ENCODE data around the gene ZNF784.

ZNF784 gene

DNA sequence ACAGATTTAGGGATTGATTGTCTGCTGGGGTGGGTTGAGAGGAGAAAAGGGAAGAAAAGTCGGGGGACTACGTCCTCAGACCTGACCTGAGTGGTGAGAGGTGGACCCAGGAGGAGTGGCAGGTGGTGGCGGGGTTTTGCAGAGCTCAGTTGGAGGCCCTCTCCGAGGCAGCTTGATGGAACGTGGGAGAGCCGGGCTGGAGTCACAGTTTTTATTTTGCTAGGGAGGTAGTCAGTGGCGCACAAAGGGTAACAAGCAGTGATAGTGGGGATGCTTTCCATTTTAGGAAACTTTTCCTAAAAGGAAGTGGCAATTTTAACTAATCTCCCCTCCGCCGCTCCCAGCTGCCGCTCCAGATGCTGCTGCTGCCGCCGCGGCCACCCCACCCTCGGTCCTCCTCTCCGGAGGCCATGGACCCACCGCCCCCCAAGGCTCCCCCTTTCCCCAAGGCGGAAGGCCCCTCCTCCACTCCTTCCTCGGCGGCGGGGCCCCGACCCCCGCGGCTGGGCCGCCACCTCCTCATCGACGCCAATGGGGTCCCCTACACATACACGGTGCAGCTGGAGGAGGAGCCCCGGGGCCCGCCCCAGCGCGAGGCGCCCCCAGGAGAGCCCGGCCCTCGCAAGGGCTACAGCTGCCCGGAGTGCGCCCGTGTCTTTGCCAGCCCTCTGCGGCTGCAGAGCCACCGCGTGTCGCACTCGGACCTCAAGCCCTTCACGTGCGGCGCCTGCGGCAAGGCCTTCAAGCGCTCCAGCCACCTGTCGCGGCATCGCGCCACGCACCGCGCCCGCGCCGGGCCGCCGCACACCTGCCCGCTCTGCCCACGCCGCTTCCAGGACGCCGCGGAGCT, 18.0 kb upstream of the ZNF784 start:
- Mint-ChIP-seq H3K27ac (peak overlapping the region; percentile 99), H3K4me1 (peaks cover 70% of the 10 kb centered on the region), H3K36me3 (ENCODE audit: low read depth) (peaks cover 60% of the 10 kb centered on the region), H3K4me3 (peak overlapping the region; percentile 94), H3K27me3 (peaks cover 2% of the 10 kb centered on the region), H3K9me3 (no peaks in the 10 kb centered on the region)
- peak; percentile 54 for DNase-seq
- peak; percentile 18 for ATAC-seq

DNA sequence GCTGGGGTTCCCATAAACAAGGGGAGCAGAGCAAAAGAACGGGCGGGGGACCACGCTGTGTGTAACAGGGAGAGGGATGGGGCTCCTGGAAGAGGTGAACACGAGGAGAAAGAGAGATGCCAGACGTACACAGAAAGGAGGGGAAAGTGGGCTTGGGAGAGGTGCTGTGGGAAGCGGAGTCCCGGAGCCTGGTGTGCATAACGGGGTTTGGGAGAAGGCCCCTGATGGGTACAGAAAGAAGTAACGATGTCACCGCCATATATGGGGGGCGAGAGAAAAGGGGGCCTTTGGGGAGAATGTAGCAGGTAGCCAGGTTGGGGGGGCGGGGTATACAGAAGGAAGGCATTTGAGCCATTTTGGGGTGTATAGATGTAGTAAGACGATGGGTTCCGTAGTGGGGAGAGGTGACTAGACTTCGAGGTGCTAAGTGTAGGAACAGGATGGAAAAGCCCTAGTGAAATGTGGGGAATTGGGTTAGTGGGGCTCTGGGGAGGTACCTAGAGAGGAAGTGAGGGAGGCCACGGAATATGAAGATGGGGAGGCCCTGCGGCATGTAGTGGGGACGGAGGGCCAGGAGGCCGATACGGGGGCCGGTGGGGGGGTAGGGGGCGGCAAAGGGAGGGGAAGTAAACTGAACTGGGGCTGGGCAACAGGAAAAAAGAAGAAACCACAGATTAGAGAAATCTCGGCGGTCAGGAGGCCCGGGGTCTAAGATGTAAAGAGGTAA, 17.2 kb upstream of the ZNF784 start:
- no peak for DNase-seq
- ATAC-seq = peak; percentile 1
- H3K27ac Mint-ChIP-seq = peak overlapping the region; percentile 93
- H3K4me3 Mint-ChIP-seq = peak overlapping the region; percentile 94
- no peaks in the 10 kb centered on the region for H3K9me3 Mint-ChIP-seq
- peaks cover 70% of the 10 kb centered on the region for H3K4me1 Mint-ChIP-seq
- peaks cover 53% of the 10 kb centered on the region for H3K36me3 Mint-ChIP-seq (ENCODE audit: low read depth)
- peaks cover 2% of the 10 kb centered on the region for H3K27me3 Mint-ChIP-seq

DNA sequence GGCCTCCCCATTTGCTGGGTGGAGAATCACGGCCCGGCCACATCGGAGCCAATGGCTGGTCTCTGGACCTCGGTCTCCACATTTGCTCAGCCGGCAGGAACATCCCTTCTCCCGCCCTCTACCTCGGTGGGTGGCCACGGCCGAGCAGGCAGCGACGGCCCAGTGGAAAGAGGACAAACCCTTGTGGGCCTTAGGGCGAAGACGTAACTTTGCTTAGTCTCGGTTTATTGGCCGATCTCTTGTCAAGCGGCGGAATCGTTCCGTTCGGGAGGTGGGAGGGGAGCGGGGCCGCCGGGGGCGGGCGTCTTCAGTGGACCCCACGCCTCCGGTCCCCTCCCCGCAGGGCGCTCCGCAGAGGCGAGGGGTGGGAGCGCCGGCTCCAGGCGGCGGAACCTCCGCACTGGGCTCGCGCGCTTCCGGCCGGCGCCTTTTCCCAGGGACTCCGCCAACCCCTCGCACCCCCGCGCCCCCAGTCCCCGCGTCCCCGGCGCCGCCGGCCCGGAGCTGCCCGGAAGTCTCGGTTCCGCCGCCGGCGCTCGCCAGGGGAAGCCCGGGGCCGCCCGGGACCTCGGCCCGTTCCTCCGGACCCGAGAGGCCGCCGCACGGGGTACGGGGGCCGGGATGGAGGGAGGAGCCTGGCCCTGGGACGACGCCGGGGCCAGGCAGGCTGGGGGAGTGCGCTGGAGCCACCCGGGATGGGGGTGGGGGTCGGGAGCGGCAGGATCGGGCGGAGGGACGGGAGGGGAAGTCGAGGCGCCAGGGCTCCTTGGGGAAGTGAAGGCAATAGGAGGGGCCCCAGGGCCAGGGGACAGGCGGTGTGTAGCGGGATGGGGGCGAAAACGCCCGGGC, 16.4 kb upstream of the ZNF784 start, which contains the start of gene ZNF580:
ZNF580 (plus strand) TSS at position 426 of the 849 bp plus-strand sequence. CDS start 1,507 bp downstream, outside the sequence.
- peak; percentile 80 for DNase-seq
- peak; percentile 37 for ATAC-seq
- Mint-ChIP-seq H3K36me3 (ENCODE audit: low read depth) (peaks cover 52% of the 10 kb centered on the region), H3K27me3 (peaks cover 2% of the 10 kb centered on the region), H3K4me1 (peaks cover 75% of the 10 kb centered on the region), H3K9me3 (no peaks in the 10 kb centered on the region), H3K4me3 (peak within 1 kb of the TSS; percentile 94), H3K27ac (peak within 1 kb of the TSS; percentile 94)

DNA sequence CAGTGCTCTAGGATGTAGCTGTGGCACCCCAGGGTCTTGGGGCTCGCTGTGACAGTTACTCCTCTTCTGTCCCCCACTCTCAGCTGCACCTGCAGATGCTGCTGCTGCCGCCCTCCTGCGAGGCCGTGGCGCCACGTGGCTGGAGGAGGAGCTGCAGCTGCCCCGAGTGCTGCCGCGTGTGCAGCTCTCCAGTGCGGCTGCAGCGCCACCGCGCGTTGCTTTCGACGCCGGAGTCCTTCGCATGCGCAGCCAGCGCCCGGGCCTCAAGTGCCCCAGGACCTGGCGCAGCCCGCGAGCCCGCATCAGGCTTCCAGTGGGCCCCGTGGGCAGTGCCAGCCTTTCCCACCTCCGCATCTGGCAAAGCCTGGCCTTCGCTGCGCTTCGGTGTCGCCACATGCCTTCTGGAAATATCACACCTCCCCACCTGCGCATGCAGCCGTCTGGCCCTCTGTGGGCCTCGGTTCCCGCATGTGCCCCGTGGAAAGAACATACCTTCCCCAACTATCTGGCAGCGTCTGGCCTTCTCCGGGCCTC, 15.7 kb upstream of the ZNF784 start:
- ATAC-seq = peak; percentile 7
- H3K4me3 Mint-ChIP-seq = peak overlapping the region; percentile 82
- H3K36me3 Mint-ChIP-seq (ENCODE audit: low read depth) = peaks cover 50% of the 10 kb centered on the region
- H3K4me1 Mint-ChIP-seq = peaks cover 74% of the 10 kb centered on the region
- peaks cover 2% of the 10 kb centered on the region for H3K27me3 Mint-ChIP-seq
- H3K27ac Mint-ChIP-seq = peak overlapping the region; percentile 94
- H3K9me3 Mint-ChIP-seq = no peaks in the 10 kb centered on the region
- peak; percentile 73 for DNase-seq

DNA sequence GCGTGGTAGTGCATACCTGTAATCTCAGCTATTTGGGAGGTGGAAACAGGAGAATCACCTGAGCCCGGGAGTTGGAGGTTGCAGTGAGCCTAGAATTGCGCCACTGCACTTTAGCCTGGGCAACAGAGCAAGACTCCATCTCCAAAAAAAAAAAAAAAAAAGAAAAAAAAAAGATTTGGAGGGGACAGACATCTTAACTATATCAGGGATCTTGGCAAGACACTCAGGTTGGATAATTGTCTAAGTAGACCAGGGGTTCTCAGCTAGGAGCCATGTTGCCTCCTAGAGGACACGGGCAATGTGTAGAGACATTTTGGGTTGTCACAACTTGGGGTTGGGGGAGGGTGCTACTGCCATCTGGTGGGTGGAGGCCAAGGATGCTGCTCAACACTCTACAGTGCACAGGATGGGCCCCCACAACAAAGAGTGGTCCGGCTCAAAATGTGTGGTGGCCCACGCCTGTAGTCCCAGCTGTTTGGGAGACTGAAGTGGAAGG, 14.5 kb upstream of the ZNF784 start:
- DNase-seq (peak; percentile 72), ATAC-seq (no peak)
- H3K4me1 Mint-ChIP-seq = peaks cover 71% of the 10 kb centered on the region
- peak overlapping the region; percentile 94 for H3K27ac Mint-ChIP-seq
- peaks cover 47% of the 10 kb centered on the region for H3K36me3 Mint-ChIP-seq (ENCODE audit: low read depth)
- H3K27me3 Mint-ChIP-seq = peaks cover 2% of the 10 kb centered on the region
- H3K4me3 Mint-ChIP-seq = peak overlapping the region; percentile 60
- no peaks in the 10 kb centered on the region for H3K9me3 Mint-ChIP-seq

DNA sequence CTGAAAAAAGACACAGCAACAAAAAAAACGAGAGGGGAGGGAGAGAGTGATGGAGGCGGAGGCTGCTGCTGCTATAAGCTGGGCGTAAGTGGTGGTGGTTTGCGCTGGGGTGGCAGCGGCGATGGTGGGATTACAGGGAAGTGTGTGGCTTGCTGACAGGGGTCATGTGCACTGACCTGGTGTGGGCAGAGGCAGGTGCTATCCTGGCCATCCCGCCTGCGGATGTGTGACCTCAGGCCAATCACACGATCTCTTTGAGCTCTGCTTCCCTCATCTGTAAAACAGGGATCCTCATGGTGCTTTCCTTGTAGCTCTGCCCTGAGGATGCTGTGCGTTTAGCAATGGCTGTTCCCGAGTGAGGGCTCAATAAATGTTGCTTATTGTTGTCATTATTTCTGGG, 13.2 kb upstream of the ZNF784 start:
- H3K4me1 Mint-ChIP-seq = peaks cover 67% of the 10 kb centered on the region
- no peaks in the 10 kb centered on the region for H3K27me3 Mint-ChIP-seq
- peak overlapping the region; percentile 100 for H3K27ac Mint-ChIP-seq
- ATAC-seq (no peak), DNase-seq (no peak)
- H3K9me3 Mint-ChIP-seq = no peaks in the 10 kb centered on the region
- H3K4me3 Mint-ChIP-seq = peak overlapping the region; percentile 37
- peaks cover 40% of the 10 kb centered on the region for H3K36me3 Mint-ChIP-seq (ENCODE audit: low read depth)

DNA sequence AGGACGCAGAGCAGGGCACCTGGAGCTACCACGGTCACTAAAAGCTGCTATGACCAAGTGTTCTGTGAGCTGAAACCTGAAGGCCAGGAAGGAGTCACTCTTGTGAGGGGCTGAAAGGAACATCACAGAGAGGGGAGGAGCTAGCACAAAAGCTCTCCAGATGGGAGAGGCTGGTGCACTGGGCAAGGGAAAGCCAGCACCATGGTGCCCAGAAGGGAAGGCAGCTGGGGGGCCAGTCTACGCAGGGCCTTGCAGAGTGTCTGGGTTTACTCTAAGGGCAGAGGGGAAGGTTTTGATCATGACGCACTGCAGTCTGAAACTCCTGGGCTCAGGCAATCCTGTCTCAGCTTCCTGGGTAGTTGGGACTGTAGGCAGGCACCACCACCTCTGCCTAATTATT, 12.4 kb upstream of the ZNF784 start:
- Mint-ChIP-seq H3K4me3 (peak overlapping the region; percentile 99), H3K9me3 (no peaks in the 10 kb centered on the region), H3K4me1 (peaks cover 71% of the 10 kb centered on the region), H3K27me3 (no peaks in the 10 kb centered on the region), H3K27ac (peak overlapping the region; percentile 100), H3K36me3 (ENCODE audit: low read depth) (peaks cover 37% of the 10 kb centered on the region)
- ATAC-seq = no peak
- DNase-seq = no peak

DNA sequence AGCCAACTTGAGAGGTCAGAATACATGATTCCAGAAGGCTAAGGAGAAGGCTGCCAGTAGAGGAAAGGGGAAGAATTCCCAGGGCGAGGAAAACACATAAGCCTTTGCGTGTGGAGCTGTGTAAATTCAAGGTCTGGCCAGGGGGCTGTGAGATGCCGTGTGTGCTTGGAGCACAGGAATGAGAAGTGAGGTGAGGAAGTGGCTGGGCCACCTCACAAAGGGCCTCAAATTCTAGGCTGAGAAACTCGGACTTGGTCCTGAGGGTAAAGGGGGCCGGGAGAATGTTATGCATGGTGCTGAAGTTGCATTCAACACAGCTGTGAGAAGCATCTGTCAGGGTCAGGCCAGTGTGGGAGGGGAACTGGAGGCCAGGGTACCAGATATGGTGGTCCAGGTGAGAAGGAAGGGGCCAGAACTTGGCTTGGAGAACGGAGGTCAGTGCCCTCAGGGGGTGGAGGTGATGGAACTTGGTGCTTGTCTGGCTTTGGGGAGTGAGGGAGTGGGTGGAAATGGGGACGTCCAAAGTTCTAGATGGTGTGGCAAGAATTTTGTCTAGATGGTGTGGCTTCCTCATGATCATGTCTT, 11.6 kb upstream of the ZNF784 start:
- Mint-ChIP-seq H3K27me3 (no peaks in the 10 kb centered on the region), H3K36me3 (ENCODE audit: low read depth) (peaks cover 35% of the 10 kb centered on the region), H3K27ac (peak overlapping the region; percentile 100), H3K4me3 (peak overlapping the region; percentile 99), H3K9me3 (no peaks in the 10 kb centered on the region), H3K4me1 (peaks cover 70% of the 10 kb centered on the region)
- ATAC-seq (no peak), DNase-seq (no peak)

DNA sequence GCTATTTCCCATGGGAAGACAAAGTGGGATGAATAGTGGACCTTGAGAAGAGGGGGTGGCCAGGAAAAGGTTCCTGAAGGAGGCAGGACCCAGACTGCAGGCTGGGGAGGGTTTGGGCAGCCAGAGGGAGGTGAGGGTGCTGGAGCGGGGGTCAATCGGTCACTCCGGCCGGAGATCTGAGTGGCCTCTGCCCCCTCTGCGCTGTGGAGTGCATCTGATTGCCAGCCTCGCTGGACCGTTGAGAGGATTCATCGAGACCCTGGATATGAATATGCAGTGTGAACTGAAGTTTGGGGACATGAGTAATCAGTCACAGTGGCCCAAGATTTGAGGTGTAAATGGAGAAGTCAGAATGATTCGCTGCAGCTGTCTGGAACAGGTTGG, 11.0 kb upstream of the ZNF784 start:
- peaks cover 67% of the 10 kb centered on the region for H3K4me1 Mint-ChIP-seq
- ATAC-seq (peak; percentile 1), DNase-seq (no peak)
- no peaks in the 10 kb centered on the region for H3K9me3 Mint-ChIP-seq
- H3K27me3 Mint-ChIP-seq = no peaks in the 10 kb centered on the region
- peak overlapping the region; percentile 99 for H3K4me3 Mint-ChIP-seq
- H3K36me3 Mint-ChIP-seq (ENCODE audit: low read depth) = peaks cover 32% of the 10 kb centered on the region
- H3K27ac Mint-ChIP-seq = peak overlapping the region; percentile 100

DNA sequence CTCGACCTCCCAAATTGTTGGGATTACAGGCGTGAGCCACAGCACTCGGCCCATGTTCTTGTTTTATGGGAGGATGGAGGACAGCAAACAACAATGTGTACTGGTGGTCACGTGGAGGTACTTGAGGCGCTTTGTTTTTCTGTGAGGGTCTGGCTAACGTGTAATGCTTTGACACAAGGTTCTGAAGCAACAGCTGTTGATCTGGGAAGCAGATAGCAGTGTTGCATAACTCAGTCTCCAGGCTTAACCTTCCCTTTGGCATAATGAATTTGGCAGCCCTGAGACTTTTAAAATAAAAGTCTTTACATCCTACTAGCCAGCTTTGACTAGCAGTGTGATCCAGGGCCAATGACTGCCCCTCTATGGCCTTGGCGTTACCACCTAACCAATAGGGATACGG, 9.5 kb upstream of the ZNF784 start:
- no peak for DNase-seq
- peak overlapping the region; percentile 100 for H3K27ac Mint-ChIP-seq
- H3K4me3 Mint-ChIP-seq = peak overlapping the region; percentile 99
- no peaks in the 10 kb centered on the region for H3K27me3 Mint-ChIP-seq
- H3K9me3 Mint-ChIP-seq = no peaks in the 10 kb centered on the region
- H3K36me3 Mint-ChIP-seq (ENCODE audit: low read depth) = peaks cover 21% of the 10 kb centered on the region
- peaks cover 52% of the 10 kb centered on the region for H3K4me1 Mint-ChIP-seq
- no peak for ATAC-seq

DNA sequence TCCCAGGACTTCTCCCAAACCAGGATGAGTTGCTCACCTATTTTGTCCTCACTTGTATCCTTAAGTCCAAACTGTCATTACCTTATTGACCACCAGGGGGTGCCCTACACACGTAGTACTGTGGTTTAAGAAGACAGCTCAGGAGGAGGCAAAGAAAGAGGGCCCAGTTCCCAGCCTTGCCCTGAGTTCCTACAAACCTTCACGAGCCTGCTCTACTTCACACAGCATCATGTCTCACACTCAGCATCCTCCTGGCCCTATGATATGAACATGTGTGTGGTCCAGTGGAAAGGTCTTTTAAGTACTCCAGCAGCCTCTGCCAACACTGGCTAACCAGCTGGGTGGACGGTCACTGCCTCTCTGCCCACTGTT, 8.1 kb upstream of the ZNF784 start:
- Mint-ChIP-seq H3K27ac (peak overlapping the region; percentile 44), H3K4me1 (peaks cover 41% of the 10 kb centered on the region), H3K36me3 (ENCODE audit: low read depth) (peaks cover 12% of the 10 kb centered on the region), H3K27me3 (no peaks in the 10 kb centered on the region), H3K4me3 (peak overlapping the region; percentile 16), H3K9me3 (no peaks in the 10 kb centered on the region)
- peak; percentile 89 for DNase-seq
- ATAC-seq = peak; percentile 41

DNA sequence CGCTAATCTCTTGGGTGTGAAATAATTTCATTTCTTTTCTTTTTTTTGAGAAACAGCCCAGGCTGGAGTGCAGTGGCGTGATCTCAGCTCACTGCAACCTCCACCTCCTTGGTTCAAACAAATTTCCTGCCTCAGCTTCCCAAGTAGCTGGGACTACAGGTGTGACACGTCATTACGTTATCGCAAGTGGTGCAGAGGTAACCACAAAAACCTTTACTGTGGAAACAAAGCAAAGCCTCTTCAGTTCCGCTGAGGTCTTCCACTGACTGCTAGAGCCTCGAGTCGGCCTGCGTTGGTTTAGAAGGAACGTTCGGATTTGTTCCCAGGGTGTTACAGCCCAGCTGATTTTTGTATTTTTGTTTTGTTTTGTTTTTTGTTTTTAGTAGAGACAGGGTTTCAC, 2.0 kb upstream of the ZNF784 start:
- Mint-ChIP-seq H3K9me3 (no peaks in the 10 kb centered on the region), H3K27ac (peak overlapping the region; percentile 33), H3K27me3 (peaks cover 1% of the 10 kb centered on the region), H3K4me1 (peaks cover 35% of the 10 kb centered on the region), H3K4me3 (peak overlapping the region; percentile 42), H3K36me3 (ENCODE audit: low read depth) (no peaks in the 10 kb centered on the region)
- ATAC-seq = peak; percentile 70
- DNase-seq = peak; percentile 34

DNA sequence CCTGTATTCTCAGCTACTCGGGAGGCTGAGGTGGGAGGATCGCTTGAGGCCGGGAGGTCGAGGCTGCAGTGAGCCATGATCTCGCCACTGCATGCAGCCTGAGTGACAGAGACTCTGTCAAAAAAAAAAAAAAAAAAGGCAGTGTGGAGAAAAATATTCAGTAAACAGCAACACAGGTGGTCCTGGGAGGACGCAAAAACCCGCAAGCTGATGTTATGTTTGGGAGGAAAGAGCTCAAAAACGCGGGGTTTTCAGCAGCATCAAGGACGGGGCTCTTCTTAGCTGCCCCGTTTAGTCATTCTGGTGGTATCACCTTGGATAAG, 599 bp upstream of the ZNF784 start:
- ATAC-seq (no peak), DNase-seq (no peak)
- H3K9me3 Mint-ChIP-seq = no peaks in the 10 kb centered on the region
- peaks cover 48% of the 10 kb centered on the region for H3K4me1 Mint-ChIP-seq
- H3K4me3 Mint-ChIP-seq = peak overlapping the region; percentile 81
- H3K36me3 Mint-ChIP-seq (ENCODE audit: low read depth) = peaks cover 5% of the 10 kb centered on the region
- H3K27me3 Mint-ChIP-seq = peaks cover 1% of the 10 kb centered on the region
- peak overlapping the region; percentile 50 for H3K27ac Mint-ChIP-seq

DNA sequence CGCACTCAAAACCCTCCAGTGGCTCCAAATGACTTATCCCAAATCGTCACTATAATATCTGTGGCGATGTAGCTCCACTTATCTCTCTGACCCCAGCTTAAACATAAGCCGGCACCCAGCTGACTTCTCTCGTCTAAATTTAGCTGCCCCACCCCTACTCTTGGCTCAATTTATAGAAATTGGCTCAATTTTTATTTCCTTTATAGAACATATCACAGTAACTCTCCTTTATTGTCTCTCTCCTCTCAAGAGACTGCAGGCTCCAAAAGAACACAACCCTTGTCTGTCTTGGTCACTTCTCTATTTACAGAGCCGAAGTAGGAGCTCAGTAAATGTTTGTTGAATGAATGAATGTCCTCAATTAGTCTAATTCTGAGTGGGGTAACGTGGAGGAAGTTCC, 805 bp downstream of the ZNF784 start:
- Mint-ChIP-seq H3K9me3 (no peaks in the 10 kb centered on the region), H3K4me1 (peaks cover 58% of the 10 kb centered on the region), H3K27me3 (peaks cover 1% of the 10 kb centered on the region), H3K36me3 (ENCODE audit: low read depth) (peaks cover 12% of the 10 kb centered on the region), H3K27ac (no peak overlapping the region), H3K4me3 (peak overlapping the region; percentile 81)
- ATAC-seq (no peak), DNase-seq (no peak)
